ENCODE data around the gene F5. TPM values are rescaled to one million over a fixed set of nuclear protein-coding genes. Genes with fewer than 3 reads are reported as not detected.

The F5 gene
- total and polyA plus RNA-seq, 2 experiments from 2014 or later: 0.16 TPM; not detected in 1

DNA sequence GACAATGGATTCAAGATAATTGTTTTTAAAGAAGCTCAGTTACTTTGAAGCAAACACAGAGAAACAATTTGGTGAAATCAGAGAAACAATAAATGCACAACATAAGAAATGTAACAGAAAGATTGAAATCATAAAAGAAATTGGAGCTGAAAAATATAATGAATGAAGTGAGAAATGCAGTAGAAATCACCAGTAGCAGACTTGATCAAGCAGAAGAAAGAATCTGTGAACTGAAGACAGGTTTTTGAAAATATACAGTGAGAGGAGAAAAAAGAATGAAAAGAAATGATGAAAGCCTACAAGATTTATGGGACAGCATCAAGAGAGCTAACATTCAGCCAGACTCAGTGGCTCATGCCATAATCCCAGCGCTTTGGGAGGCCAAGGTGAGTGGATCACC lies 47.9 kb upstream of the F5 start (continued):
- TF ChIP-seq, protein P1, sequence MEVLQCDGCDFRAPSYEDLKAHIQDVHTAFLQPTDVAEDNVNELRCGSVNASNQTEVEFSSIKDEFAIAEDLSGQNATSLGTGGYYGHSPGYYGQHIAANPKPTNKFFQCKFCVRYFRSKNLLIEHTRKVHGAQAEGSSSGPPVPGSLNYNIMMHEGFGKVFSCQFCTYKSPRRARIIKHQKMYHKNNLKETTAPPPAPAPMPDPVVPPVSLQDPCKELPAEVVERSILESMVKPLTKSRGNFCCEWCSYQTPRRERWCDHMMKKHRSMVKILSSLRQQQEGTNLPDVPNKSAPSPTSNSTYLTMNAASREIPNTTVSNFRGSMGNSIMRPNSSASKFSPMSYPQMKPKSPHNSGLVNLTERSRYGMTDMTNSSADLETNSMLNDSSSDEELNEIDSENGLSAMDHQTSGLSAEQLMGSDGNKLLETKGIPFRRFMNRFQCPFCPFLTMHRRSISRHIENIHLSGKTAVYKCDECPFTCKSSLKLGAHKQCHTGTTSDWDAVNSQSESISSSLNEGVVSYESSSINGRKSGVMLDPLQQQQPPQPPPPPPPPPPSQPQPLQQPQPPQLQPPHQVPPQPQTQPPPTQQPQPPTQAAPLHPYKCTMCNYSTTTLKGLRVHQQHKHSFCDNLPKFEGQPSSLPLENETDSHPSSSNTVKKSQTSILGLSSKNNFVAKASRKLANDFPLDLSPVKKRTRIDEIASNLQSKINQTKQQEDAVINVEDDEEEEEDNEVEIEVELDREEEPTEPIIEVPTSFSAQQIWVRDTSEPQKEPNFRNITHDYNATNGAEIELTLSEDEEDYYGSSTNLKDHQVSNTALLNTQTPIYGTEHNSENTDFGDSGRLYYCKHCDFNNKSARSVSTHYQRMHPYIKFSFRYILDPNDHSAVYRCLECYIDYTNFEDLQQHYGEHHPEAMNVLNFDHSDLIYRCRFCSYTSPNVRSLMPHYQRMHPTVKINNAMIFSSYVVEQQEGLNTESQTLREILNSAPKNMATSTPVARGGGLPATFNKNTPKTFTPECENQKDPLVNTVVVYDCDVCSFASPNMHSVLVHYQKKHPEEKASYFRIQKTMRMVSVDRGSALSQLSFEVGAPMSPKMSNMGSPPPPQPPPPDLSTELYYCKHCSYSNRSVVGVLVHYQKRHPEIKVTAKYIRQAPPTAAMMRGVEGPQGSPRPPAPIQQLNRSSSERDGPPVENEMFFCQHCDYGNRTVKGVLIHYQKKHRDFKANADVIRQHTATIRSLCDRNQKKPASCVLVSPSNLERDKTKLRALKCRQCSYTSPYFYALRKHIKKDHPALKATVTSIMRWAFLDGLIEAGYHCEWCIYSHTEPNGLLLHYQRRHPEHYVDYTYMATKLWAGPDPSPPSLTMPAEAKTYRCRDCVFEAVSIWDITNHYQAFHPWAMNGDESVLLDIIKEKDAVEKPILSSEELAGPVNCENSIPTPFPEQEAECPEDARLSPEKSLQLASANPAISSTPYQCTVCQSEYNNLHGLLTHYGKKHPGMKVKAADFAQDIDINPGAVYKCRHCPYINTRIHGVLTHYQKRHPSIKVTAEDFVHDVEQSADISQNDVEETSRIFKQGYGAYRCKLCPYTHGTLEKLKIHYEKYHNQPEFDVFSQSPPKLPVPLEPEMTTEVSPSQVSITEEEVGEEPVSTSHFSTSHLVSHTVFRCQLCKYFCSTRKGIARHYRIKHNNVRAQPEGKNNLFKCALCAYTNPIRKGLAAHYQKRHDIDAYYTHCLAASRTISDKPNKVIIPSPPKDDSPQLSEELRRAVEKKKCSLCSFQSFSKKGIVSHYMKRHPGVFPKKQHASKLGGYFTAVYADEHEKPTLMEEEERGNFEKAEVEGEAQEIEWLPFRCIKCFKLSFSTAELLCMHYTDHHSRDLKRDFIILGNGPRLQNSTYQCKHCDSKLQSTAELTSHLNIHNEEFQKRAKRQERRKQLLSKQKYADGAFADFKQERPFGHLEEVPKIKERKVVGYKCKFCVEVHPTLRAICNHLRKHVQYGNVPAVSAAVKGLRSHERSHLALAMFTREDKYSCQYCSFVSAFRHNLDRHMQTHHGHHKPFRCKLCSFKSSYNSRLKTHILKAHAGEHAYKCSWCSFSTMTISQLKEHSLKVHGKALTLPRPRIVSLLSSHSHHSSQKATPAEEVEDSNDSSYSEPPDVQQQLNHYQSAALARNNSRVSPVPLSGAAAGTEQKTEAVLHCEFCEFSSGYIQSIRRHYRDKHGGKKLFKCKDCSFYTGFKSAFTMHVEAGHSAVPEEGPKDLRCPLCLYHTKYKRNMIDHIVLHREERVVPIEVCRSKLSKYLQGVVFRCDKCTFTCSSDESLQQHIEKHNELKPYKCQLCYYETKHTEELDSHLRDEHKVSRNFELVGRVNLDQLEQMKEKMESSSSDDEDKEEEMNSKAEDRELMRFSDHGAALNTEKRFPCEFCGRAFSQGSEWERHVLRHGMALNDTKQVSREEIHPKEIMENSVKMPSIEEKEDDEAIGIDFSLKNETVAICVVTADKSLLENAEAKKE (CRISPR knock-in tag; IDR thresholded peaks at IDR 0.05): no peak
- TF ChIP-seq ZNF331 (CRISPR knock-in tag; IDR thresholded peaks at IDR 0.05; ENCODE audit: low read depth): no peak
- TF ChIP-seq STAT1 (IDR thresholded peaks at IDR 0.05; ENCODE audit: unreplicated experiment): no peak
- TF ChIP-seq JUNB (IDR thresholded peaks at IDR 0.05; ENCODE audit: unreplicated experiment): no peak
- no peak for TF ChIP-seq EZH2 (IDR thresholded peaks at IDR 0.05; ENCODE audit: low read depth, unreplicated experiment)
- TF ChIP-seq, protein P2, sequence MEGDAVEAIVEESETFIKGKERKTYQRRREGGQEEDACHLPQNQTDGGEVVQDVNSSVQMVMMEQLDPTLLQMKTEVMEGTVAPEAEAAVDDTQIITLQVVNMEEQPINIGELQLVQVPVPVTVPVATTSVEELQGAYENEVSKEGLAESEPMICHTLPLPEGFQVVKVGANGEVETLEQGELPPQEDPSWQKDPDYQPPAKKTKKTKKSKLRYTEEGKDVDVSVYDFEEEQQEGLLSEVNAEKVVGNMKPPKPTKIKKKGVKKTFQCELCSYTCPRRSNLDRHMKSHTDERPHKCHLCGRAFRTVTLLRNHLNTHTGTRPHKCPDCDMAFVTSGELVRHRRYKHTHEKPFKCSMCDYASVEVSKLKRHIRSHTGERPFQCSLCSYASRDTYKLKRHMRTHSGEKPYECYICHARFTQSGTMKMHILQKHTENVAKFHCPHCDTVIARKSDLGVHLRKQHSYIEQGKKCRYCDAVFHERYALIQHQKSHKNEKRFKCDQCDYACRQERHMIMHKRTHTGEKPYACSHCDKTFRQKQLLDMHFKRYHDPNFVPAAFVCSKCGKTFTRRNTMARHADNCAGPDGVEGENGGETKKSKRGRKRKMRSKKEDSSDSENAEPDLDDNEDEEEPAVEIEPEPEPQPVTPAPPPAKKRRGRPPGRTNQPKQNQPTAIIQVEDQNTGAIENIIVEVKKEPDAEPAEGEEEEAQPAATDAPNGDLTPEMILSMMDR (conservative IDR thresholded peaks at IDR 0.05; ENCODE audit: low read depth in 2 of 2): no peak
- no peak for TF ChIP-seq EZH2phosphoT487 (IDR thresholded peaks at IDR 0.05; ENCODE audit: unreplicated experiment)
- TF ChIP-seq NANOG (IDR thresholded peaks at IDR 0.05; ENCODE audit: borderline replicate concordance): no peak

DNA sequence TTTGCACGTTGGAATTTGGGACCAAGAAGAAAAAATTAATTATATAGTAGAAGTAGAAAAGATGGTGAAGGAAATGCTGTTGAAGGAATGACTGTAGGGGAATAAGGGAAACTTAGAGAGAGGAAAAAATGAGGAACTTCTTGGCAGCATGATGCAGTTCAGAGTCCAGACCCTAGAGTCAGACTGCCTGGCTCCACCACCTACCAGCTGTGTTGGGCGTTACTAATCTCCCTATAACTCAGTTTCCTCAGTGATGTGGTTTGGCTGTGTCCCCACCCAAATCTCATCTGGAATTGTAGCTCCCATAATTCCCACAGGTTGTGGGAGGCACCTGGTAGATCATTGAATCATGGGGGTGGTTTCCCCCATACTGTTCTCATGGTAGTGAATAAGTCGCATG lies 45.0 kb upstream of the F5 start:
- Mint-ChIP-seq H3K4me3 (no peak overlapping the region), H3K9me3 (peaks cover 21% of the 10 kb centered on the region), H3K4me1 (no peaks in the 10 kb centered on the region), H3K36me3 (ENCODE audit: low read depth) (peaks cover 10% of the 10 kb centered on the region; the same call in 2 of the 3 replicates), H3K27me3 (ENCODE audit: insufficient read depth, low read depth, poor library complexity) (peaks cover 3% of the 10 kb centered on the region), H3K27ac (no peak overlapping the region)
- Histone ChIP-seq H3K9me2 (ENCODE audit: insufficient read depth) (no peaks in the 10 kb centered on the region), H3K36me3 (ENCODE audit: insufficient read depth) (no peaks in the 10 kb centered on the region), H2AFZ (no peak overlapping the region), H3K4me1 (ENCODE audit: insufficient read depth) (no peaks in the 10 kb centered on the region), H3K79me2 (replicated peaks; ENCODE audit: insufficient read depth) (no peaks in the 10 kb centered on the region), H3K4me3 (no peak overlapping the region), H3K4me2 (no peak overlapping the region), H3K27me3 (ENCODE audit: insufficient read depth) (no peaks in the 10 kb centered on the region), H3F3A (replicated peaks; ENCODE audit: low read depth) (no peaks in the 10 kb centered on the region), H3K27ac (ENCODE audit: low read depth) (no peak overlapping the region), H4K20me1 (replicated peaks; ENCODE audit: insufficient read depth) (no peaks in the 10 kb centered on the region)
- ATAC-seq (no peak), DNase-seq (ENCODE audit: low spot score) (no peak)
- TF ChIP-seq POLR2AphosphoS5 (IDR thresholded peaks at IDR 0.05; ENCODE audit: low read depth): no peak
- no peak for TF ChIP-seq STAT1 (IDR thresholded peaks at IDR 0.05; ENCODE audit: unreplicated experiment)
- TF ChIP-seq, protein P1 (CRISPR knock-in tag; IDR thresholded peaks at IDR 0.05): no peak
